HG02970 (cell line): ENCODE measurements around the gene PODXL.

Experiments
- ATAC-seq: cut with Tn5 transposase; IDR thresholded peaks from one replicate; pipeline ENCODE4 v1.9.1; 2021; ENCODE audit warnings: mild to moderate bottlenecking, moderate library complexity, moderate number of reproducible peaks; ENCODE audit not compliant: unreplicated experiment, low FRiP score

The PODXL gene

GRCh38 chr7:131456338-131456737 lies 100.1 kb downstream of the PODXL start:
- ATAC-seq: no peak

- no peak for ATAC-seq
These were observed 100.9 kb downstream of the PODXL start for GRCh38 chr7:131455546-131455945.

GRCh38 chr7:131455001-131455400 lies 101.4 kb downstream of the PODXL start:
- ATAC-seq: no peak

- no peak for ATAC-seq
These were observed 101.9 kb downstream of the PODXL start for GRCh38 chr7:131454498-131454897.
